Stimulated activated CD8-positive, alpha-beta memory T cell treated with anti-CD3 and anti-CD28 coated beads, Interleukin-15, amount 100 ng/mL, for 4 hours (primary cell): ENCODE measurements around the gene HAUS7.

Experiments
- DNase-seq, 2 donors: peaks; one replicate each; pipeline ENCODE4 v3.0.0-alpha.2; 2020; ENCODE audit warnings: low read depth in 2 of 2

HAUS7 gene

GRCh38 chrX:153456161-153456560 lies 14.2 kb downstream of the HAUS7 start:
- no peak for DNase-seq

GRCh38 chrX:153455571-153455970 lies 14.8 kb downstream of the HAUS7 start:
- no peak for DNase-seq

- DNase-seq: no peak
These were observed 15.3 kb downstream of the HAUS7 start for GRCh38 chrX:153454901-153455550.

GRCh38 chrX:153450949-153451277 lies 19.5 kb downstream of the HAUS7 start:
- DNase-seq: no peak

GRCh38 chrX:153450114-153450948 lies 20.0 kb downstream of the HAUS7 start:
- DNase-seq: no peak

GRCh38 chrX:153449368-153450113 lies 20.8 kb downstream of the HAUS7 start:
- DNase-seq: no peak

- DNase-seq: no peak
These were observed 21.6 kb downstream of the HAUS7 start for GRCh38 chrX:153448556-153449367.

GRCh38 chrX:153447581-153447960 lies 22.8 kb downstream of the HAUS7 start:
- DNase-seq: no peak

- DNase-seq: no peak
These were observed 23.3 kb downstream of the HAUS7 start for GRCh38 chrX:153446950-153447580.

- no peak for DNase-seq
These were observed 23.8 kb downstream of the HAUS7 start for GRCh38 chrX:153446636-153446936.

- DNase-seq: no peak
These were observed 24.3 kb downstream of the HAUS7 start, which contains the start of gene TREX2 for GRCh38 chrX:153445856-153446635. TREX2 (minus strand) TSS chrX:153446056; CDS start chrX:153445430, 626 bp downstream.

GRCh38 chrX:153445106-153445855 lies 25.1 kb downstream of the HAUS7 start:
- DNase-seq: no peak

GRCh38 chrX:153444333-153445011 lies 25.9 kb downstream of the HAUS7 start:
- DNase-seq: no peak

- DNase-seq: no peak
These were observed 26.7 kb downstream of the HAUS7 start for GRCh38 chrX:153443476-153444332.

- no peak for DNase-seq
These were observed 27.9 kb downstream of the HAUS7 start for GRCh38 chrX:153442463-153442862.

- no peak for DNase-seq
These were observed 28.4 kb downstream of the HAUS7 start for GRCh38 chrX:153441981-153442380.

GRCh38 chrX:153441296-153441695 lies 29.1 kb downstream of the HAUS7 start:
- DNase-seq: no peak

- DNase-seq: no peak
These were observed 29.7 kb downstream of the HAUS7 start for GRCh38 chrX:153440556-153441135.
